GM19397 (cell line): Measurements from ENCODE around the gene STAC3.
"Not testable (repeated sequence)": the region's sequence is repeated elsewhere in the genome, so short reads cannot be mapped to it uniquely, and the experiment has no call there.

Source experiments
- ATAC-seq: cut with Tn5 transposase; IDR thresholded peaks from one replicate; pipeline ENCODE4 v1.9.1; 2021; ENCODE audit warnings: mild to moderate bottlenecking, moderate library complexity; ENCODE audit not compliant: unreplicated experiment

The STAC3 gene

DNA sequence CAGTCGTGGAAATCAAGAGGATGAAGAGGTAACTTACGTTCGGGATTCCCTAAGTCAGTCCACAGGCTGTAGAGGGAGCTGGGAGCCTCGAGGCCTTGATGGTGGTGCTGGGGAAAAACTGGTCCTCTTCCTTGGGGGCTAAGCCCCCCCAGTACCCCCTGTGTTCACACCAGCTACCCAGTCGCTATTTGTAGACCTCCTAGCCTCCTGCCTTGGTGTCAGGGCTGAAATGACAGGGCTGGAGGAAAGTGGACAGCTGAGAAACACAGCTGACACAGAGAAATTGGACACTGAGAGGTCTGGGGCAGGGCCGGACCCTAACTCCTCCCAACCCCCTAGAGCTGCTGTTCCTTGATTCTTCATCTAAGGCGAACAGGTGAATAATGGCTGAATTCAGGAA, at the start of gene STAC3:
TSS of gene STAC3 (minus strand) at position 232 of the 400 bp plus-strand sequence. CDS start 1,551 bp downstream, outside the sequence.
- ATAC-seq = no peak

DNA sequence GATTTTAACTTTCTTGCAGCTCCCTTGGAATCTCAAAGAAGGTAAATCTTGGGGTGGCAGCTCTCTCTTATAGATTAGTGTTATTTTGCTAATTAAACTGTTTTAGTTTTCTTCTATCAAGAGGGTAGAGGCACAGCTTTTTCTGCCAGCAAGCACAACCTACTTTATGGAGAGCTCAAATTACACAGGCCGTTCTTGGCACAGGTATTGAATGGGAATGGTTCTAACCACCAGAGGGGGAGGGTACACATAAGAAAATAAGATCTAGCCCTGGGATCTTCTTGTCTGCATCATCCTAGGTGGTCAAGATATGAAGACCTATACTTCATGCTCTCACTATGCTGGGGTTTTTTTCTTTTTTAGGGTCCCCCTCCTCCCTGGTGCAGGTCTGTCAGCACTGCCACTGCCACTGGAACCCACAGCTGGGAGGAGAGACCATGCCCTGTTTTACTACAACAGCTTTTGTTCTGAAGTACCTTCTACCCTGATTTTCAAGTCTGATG, 48.6 kb upstream of the STAC3 start:
- ATAC-seq = no peak

DNA sequence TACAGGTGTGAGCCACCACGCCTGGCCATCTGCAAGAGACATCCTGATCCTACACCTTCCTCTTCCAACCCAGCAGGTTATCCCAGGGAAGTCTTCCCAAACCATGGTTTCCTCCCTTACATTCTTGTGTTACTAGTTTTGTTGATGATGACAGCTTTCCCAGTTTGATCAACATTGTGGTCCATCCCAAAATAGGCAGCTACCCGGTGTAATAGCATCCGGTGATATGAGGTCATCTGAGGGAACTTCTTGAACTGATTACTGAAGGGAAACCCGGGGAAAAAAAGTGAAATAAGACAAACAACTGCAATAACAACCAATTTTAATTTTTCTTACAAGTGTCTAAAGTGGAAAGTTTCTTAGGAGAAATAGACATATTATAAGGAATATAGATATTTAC, 45.3 kb upstream of the STAC3 start:
- ATAC-seq = no peak

DNA sequence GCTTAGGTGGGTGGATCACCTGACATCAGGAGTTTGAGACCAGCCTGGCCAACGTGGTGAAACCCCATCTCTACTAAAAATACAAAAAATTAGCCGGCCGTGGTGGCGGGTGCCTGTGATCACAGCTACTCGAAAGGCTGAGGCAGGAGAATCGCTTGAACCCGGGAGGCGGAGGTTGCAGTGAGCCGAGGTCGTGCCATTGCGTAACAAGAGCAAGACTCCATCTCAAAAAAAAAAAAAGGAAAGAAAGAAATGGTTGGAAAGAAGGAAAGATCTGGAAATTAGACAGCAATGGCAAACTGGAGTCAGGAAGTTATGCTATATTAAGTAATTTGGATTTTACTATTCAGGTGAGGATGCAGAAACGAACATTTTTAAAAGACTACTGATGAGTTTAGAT, 31.1 kb upstream of the STAC3 start:
- not testable (repeated sequence) for ATAC-seq

DNA sequence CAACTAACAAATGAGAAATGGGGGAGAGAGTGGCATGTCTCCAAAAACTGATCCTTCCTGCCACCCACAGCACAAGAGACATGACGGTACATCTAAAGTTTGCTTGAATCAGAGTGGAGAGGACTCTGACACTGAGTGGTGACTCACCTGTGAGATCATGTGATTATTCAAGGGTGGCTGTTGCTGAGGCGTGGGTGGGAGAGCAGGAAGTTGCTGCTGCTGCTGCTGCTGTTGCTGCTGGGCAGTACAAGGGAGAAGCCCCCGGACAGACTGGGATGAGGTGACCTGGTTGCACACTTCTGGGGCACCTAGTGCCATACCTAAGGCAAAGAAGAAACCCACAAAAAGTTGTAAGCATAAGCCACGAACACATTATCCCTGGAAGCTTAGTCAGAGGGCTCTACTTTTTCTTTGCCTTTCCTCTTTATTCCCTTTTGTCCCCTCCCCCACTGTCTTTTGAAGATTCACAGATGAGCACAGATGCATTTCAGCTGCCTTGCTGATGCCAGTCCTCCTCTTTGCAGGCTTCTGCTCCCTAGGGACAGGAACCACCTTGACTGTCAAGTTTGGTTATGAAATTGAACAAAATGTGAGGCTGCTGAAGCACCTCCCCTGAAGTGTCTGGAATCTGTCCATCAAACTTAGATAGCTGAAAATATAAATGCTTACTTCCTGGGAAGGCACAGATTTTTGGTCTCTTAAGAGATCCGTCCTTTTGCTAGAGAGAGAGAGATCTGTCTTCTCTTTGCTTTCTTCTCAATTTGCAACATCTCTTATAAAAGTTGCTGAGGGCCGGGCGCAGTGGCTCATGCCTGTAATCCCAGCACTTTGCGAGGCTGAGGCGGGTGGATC, 29.4 kb upstream of the STAC3 start:
- ATAC-seq = peak; percentile 91

DNA sequence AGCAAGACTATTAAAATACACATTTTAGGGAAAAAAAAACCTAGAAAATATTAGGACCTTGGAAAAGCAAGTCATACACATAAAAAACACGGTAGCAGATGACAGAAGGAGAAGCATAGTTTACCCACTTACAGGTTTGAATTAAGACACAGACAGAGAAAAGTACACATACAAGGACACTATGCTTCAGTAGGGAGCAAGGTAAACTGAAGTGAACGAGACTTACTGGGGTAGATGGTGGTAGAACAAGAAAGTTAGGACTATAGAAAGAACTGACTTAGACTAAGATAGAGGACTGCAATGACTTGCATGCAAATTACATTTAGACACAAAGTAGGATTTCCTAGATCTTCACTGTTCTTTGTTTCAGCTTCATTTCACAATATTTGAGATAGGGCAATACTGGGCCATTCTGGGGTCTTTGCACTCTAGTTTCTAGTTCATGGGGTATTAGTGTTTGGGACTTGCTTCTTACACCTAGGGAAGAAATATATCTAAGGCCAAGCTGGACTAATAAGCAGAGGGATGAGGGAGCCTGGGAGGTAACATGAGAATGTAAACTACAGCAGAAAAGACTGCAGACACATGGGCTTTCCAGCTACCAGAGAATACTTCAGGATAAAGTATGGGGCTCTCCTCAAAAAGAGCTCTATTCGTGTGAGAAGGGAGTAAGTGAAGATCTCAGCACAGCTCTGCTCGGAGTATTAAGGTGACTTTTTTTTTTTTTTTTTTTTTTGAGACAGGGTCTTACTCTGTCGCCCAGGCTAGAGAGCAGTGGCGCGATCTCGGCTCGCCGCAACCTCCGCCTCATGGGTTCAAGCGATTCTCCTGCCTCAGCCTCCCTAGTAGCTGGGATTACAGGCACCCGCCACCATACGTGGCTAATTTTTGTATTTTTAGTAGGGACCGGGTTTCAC, 27.7 kb upstream of the STAC3 start:
- ATAC-seq = no peak

DNA sequence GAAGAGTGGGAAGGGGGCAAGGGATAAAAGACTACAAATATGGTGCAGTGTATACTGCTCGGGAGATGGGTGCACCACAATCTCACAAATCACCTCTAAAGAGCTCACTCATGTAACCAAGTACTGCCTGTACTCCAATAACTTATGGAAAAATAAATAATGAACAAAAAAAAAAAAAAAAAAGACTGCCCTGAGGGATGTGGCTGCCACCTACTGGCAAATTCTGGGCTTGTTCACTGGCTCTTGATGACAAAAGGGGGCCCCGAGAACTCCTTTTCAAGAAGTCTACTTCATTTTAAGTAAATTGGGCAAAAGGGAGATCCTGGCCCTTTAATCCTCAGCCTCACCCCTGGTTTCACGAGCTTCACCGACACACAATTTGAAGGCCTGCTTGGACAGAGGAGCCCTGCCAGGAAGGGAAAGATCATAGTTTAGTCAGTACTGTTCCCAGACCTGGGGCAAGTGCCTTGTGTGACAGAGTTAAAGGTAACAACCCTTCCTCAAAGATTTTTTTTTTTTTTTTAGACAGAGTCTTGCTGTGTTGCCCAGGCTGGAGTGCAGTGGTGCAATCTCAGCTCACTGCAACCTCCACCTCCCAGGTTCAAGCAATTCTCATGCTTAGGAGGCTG, 26.1 kb upstream of the STAC3 start:
- no peak for ATAC-seq

DNA sequence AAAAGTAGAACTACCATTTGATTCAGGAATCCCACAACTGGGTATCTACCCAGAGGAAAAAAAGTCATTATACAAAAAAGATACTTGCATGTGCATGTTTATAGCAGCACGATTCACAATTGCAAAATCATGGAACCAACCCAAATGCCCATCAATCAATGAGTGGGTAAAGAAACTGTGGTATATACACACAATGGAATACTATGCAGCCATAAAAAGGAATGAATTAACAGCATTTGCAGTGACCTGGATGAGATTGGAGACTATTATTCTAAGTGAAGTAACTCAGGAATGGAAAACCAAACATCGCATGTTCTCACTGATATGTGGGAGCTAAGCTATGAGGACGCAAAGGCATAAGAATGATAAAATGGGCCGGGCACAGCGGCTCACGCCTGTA, 25.2 kb upstream of the STAC3 start:
- not testable (repeated sequence) for ATAC-seq

DNA sequence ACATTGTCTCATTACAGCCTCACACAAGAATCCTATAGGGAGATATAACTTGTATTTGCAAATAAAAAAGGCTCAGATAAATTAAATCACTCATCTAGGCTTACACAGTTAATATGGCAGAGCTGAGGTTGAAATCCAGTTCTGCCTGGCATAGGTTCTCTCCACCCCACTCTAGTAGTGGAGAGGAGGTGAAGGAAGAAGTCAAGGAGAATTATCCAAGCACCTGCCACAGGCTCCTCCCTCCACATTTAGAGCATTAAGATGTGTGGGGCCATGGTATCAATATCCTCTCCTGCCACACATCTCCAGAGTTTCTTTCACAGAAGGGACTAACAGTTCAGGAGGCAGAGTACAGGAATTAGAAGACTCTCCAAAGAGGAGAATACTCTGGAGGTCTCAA, 22.5 kb upstream of the STAC3 start:
- ATAC-seq = no peak

DNA sequence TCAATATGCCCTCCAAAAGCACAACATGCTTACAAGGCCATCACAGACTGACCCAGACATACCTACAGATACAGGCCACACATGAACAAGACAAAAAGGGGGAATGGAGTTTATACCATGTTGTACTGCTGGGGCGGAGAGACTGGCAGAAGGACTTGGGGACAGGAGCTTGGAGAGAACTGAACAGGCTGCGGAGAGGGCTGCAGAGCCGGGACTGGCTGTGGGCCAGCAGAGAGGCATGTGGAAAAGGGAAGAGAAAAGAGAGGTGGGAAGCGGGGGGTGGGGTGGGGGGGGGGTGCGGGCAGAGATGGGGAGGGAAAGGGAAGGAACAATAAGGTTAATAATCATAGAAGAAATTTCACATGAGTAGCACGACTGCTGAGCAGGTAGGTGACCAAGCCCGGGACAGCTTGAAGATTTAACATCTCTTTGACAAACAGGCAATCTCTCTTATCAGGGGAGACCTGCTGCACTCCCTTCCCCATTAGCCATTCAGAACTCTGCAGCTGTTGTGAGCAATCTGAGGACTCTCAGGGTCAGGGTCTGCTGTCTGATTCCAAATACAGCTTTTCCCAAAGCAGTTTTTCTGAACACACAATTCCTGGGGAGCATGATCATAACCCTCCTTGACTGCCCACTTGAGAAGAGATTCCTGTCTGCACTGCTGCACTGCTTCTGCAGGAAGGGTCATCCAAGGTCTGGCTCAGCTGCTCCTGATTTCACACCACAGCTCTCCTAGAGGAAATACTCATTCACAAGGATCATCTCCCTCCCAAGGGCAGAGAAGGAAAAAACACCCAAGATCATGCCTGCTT, 21.6 kb upstream of the STAC3 start:
- no peak for ATAC-seq

DNA sequence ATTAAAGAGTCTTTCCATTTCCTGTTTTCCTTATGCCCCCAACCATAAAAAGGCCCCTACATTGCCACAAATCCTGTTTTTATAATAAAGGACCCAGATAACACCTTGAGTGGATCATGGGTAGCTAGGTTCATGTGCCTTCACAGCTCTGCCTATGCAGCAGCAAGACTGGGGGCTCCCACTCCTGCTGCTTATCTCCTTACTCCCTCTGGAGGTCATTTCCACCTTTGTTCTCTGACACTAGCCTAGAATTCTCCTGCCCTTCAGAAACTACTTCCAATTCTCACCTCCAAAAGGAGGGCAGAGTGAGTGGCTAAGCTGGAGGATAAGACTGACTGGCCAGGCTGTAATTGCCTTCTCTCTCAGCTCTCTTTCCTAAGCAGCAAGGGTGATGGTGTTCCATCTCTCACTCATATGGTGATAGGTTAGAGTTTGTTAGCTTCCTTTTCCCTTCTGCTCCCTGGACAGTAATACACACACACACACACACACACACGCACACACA, 20.0 kb upstream of the STAC3 start:
- ATAC-seq = no peak

DNA sequence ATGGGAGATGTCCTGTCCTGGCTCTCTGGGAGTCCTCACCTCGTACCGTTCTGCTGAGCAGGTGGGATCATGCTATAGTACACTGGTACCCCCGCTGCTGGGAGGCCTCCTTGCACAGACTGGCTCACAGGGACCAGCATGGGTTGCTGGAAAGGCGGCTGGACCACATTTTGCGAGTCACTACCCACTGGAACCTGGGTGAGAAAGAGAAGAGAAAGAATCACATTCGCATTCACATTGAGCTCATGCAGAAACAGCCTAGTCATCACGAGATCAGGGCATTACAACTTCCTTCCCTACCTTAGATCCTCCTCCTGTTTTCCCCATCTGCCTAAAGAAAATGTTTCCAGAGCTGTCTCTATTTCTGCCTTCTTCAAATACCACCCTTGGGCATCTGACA, 17.3 kb upstream of the STAC3 start:
- ATAC-seq = no peak

DNA sequence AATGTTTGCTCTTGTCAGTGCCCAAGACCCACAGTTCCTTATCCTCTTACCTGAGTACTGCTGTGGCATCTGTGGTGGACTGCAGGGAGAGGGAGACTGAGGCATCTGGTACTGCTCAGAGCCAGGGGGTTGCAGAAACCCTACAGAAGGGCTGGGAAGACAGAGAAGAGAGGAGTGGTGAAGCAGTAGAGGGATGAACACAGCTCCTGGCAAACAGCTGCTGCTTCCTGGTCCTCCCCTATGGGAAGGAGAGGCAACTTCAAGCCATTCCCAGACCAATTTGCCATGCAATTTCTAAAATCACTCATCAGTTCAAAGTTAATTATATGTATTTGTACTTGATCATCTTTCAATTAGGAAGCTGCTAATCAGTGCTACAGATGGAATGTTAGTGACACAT, 15.7 kb upstream of the STAC3 start:
- ATAC-seq = no peak

DNA sequence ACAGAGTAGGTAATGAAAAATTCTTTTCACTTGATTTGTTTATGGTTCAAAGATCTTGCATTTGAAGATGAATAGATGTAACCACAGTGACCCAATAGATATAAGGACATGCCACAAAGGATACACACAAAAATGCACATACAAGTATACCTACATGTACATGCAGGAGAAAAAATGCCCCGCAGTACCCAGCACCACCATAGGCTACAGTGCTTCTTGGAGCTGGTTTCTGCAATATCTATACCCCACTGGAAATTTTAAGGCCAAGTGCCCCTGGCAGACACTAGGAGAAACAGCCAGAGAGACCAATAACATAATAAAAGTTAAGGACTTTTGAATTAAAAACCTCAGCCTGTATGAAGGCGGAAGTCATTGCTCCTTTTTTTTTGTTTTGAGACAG, 12.1 kb upstream of the STAC3 start:
- ATAC-seq = no peak

DNA sequence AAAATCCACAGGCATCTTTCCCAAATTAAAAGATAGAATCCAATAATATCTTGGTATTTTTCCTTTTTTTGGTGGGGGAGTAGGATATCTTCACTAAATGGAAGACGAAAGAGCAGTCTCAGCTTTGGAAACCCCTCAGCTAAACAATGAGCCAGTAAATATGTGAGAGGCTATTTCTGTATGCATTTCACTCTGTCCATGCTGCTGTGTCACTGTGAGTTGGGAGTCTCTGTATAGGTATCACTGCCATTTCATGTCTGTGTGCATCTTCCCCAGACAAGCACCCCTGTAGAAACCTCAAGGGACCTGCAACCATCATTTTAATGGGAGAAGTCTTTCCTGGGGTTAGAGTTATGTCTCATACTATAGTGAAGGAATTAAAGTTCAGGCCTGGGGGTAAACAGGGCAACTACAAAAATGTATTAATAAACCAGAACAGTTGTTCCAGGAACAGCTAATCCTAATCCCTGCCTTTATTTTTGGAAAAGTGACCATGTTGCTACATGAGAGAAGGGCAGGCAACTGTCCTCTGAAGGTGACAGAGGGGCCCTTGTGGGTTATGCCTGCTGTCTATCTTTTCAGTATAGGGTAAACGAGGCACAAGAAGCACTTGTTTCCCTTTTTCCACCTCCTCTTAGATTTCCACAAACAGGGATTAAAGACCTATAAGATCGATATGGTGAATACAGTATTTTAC, 11.3 kb upstream of the STAC3 start:
- ATAC-seq = no peak

DNA sequence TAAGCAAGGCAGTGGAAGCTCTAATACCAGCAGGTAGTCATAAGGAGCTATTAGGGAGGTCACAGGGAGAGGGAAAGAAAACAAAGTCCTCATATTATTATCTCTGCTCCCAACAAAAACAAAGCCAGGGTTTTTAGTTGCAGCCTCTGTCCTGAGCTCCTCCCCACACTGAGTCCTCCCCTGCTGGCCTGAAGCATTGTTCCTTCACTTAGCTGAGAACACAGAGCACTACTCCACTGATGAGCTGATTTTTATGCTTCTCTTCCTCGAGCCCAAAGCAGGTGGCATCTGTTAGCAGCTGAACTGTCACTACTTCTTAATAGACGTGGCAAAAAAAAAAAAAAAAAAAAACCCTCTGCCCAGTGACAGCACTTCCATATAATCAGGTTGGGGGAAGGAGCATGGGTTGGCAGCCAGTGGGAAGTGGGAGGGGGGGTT, 10.5 kb upstream of the STAC3 start:
- ATAC-seq = no peak

DNA sequence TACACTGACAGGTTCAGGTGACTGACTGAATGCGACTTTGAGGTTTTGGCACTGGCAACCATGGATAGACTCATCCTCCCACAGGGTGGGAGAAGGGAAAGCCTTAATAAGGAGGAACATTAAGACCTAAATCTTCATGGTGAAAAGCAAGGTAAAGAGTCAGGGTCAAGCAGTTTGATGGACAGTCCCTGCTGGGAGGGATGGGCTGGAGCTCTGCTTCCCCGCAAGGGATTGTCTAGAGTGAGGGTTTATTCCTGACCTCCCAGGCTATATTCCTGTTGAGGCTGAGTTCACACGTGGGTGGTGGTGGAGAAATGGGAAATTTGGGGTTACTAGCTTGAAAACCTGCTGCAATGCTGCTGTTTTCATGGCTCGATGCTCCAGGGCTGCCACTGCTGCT, 9.4 kb upstream of the STAC3 start:
- ATAC-seq = no peak

DNA sequence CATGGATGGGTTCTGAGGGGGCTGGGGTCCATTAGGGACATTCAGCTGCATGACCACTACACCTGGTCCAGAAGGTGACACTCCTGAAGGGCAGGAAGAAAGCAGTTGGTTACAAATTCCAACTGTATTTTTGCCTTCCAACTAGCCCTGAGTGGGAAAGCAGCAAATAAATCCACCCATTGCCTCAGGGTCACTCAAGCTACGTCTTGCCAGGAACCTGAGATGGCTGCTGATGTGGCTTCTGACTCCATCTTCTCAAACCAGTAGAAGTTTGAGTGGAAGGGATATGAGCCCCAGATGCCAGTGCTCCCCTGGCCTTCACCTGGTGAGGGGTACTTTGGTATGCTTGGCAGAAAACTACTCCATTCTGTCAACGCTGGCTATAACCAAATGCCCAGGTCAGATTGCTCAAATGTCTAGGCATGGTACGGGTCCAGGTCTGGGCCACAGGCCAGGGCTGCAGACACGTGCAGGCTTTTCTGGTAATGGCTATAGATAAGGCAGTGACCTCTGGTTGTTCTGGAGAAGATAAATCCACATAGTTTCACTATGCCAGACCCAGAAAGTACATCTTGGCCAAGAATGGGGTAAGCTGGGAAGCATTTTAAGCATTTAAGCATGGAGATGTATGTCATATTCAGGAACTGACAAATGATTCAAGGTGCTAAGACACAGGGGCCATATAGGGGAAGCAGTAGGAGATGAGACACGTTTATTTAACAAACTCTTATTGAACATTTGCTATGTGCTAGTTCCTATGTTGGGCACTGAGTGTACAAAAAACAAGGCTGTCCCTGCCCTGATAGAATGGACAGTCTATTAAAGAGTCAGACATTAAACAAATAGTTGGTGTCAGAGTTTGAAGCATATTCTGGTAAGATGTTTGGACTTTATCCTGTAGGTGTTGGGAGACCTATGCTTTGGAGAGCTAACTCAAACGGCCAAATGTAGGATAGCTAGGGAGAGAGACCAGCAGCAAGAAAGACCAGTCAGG, 8.3 kb upstream of the STAC3 start:
- ATAC-seq = no peak
